NB4 (cell line): ENCODE data around the gene TNFSF11.

ENCODE experiments used
- CTCF ChIP-seq: IDR thresholded peaks from one replicate; pipeline ENCODE4 v1.5.1; 2012; ENCODE audit warnings: low read depth, low read length
- POLR2A ChIP-seq: IDR thresholded peaks from 2 replicates; pipeline ENCODE4 v1.6.1; 2011; ENCODE audit warnings: mild to moderate bottlenecking; ENCODE audit not compliant: insufficient read length; ENCODE audit errors: extremely low read depth

- no peak for TF ChIP-seq POLR2A
- no peak for TF ChIP-seq CTCF
Observed at GRCh38 chr13:42592915-42593900, 19.3 kb downstream of the TNFSF11 start.
